Calu3 (cell line): Measurements from ENCODE around the gene PRR7. TPM values are rescaled to one million over a fixed set of nuclear protein-coding genes. Genes with fewer than 3 reads are reported as not detected.

Source experiments
- BruUV-seq: library from RNA; stranded (reverse); fragments of 400-500 nt; replicated peaks from 2 replicates; lab custom pipeline; 2021; lab: Mats Ljungman, UMichigan
- CTCF ChIA-PET: fragments of 300-600 bp; sonication (Branson Sonifier 250); formaldehyde crosslinking; loops from one replicate; lab custom pipeline; 2022; ENCODE audit warnings: antibody characterized with exemption; lab: Charles Lee
- DNase-seq: peaks from one replicate; pipeline ENCODE4 v3.0.0; 2022
- H3K27ac Mint-ChIP-seq: one replicate; pipeline ENCODE4 v1.8.0; 2022; ENCODE audit warnings: mixed read lengths; ENCODE audit not compliant: unreplicated experiment
- H3K27me3 Mint-ChIP-seq: one replicate; pipeline ENCODE4 v1.8.0; 2022; ENCODE audit warnings: mixed read lengths; ENCODE audit not compliant: unreplicated experiment
- H3K36me3 Mint-ChIP-seq: one replicate; pipeline ENCODE4 v1.8.0; 2022; ENCODE audit warnings: mild to moderate bottlenecking, moderate library complexity, mixed read lengths; ENCODE audit not compliant: insufficient read depth, unreplicated experiment
- H3K4me1 Mint-ChIP-seq: one replicate; pipeline ENCODE4 v1.8.0; 2022; ENCODE audit warnings: mild to moderate bottlenecking, low read depth, mixed read lengths; ENCODE audit not compliant: unreplicated experiment
- H3K4me3 Mint-ChIP-seq: one replicate; pipeline ENCODE4 v1.8.0; 2022; ENCODE audit warnings: mild to moderate bottlenecking, low read depth, moderate library complexity, mixed read lengths; ENCODE audit not compliant: unreplicated experiment
- H3K9me3 Mint-ChIP-seq: one replicate; pipeline ENCODE4 v1.8.0; 2022; ENCODE audit warnings: low read depth, mixed read lengths; ENCODE audit not compliant: unreplicated experiment
- intact Hi-C: fragments of 100-400 bp; cut with micrococcal nuclease; formaldehyde crosslinking; loops from one replicate; pipeline ENCODE4 v1.10.0; 2022; ENCODE audit not compliant: unreplicated experiment
- total RNA-seq: library from RNA; stranded (reverse); gene quantifications from 2 replicates; pipeline ENCODE4 v1.2.3, GENCODE V29; 2022
- TF ChIP-seq, protein P1 (sequence below): fragments of 200-600 bp; IDR thresholded peaks from one replicate; pipeline ENCODE4 v1.8.0; 2022; ENCODE audit warnings: antibody characterized with exemption; ENCODE audit not compliant: unreplicated experiment

Gene PRR7
- total RNA-seq, 1 experiment from 2014 or later: 25.2 TPM

- intact Hi-C loops: no loop called here
- TSS peak; percentile 11 for BruUV-seq
- CTCF ChIA-PET: interaction anchor here (0.6 to 1.0 kb wide), 2 partner anchors 11 to 43 kb away, joined by 3 to 4 read pairs; partner anchors contain the start of gene GRK6
- TF ChIP-seq, protein P1, sequence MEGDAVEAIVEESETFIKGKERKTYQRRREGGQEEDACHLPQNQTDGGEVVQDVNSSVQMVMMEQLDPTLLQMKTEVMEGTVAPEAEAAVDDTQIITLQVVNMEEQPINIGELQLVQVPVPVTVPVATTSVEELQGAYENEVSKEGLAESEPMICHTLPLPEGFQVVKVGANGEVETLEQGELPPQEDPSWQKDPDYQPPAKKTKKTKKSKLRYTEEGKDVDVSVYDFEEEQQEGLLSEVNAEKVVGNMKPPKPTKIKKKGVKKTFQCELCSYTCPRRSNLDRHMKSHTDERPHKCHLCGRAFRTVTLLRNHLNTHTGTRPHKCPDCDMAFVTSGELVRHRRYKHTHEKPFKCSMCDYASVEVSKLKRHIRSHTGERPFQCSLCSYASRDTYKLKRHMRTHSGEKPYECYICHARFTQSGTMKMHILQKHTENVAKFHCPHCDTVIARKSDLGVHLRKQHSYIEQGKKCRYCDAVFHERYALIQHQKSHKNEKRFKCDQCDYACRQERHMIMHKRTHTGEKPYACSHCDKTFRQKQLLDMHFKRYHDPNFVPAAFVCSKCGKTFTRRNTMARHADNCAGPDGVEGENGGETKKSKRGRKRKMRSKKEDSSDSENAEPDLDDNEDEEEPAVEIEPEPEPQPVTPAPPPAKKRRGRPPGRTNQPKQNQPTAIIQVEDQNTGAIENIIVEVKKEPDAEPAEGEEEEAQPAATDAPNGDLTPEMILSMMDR: no peak
- Mint-ChIP-seq H3K27me3 (no peaks in the 10 kb centered on the region), H3K9me3 (no peaks in the 10 kb centered on the region), H3K4me1 (peaks cover 7% of the 10 kb centered on the region), H3K36me3 (peaks cover 76% of the 10 kb centered on the region), H3K27ac (peak overlapping the region; percentile 14), H3K4me3 (no peak overlapping the region)
- no peak for DNase-seq
Measured at GRCh38 chr5:177437623-177438022, 9.0 kb upstream of the PRR7 start.

DNA sequence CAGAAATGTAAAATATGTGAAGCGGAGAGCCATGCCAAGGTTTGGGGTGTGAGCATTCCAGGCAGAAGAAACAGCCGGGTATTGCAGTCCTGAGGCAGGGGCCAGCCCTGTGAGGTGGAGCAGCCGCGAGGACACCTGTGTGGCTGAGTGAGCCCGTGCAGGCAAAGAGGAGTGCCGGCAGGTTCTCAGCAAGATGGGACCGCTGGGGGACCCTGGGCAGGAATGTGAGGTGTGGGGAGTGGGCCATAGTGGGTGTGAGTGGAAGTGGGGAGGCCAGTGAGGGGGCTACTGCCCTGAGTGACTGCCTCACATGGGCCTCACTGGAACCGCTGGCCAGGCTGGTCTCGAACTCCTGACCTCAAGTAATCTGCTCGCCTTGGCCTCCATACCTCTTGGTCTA, 8.1 kb upstream of the PRR7 start:
- TF ChIP-seq, protein P1: no peak
- no peak for DNase-seq
- BruUV-seq: no TSS peak
- Mint-ChIP-seq H3K9me3 (no peaks in the 10 kb centered on the region), H3K27ac (peak overlapping the region; percentile 14), H3K4me3 (no peak overlapping the region), H3K36me3 (peaks cover 74% of the 10 kb centered on the region), H3K4me1 (peaks cover 7% of the 10 kb centered on the region), H3K27me3 (no peaks in the 10 kb centered on the region)
- CTCF ChIA-PET: interaction anchor here (1.1 kb wide), 1 partner anchor 17 kb away, joined by 4 read pairs; no protein-coding TSS in a partner anchor
- intact Hi-C loops: no loop called here

DNA sequence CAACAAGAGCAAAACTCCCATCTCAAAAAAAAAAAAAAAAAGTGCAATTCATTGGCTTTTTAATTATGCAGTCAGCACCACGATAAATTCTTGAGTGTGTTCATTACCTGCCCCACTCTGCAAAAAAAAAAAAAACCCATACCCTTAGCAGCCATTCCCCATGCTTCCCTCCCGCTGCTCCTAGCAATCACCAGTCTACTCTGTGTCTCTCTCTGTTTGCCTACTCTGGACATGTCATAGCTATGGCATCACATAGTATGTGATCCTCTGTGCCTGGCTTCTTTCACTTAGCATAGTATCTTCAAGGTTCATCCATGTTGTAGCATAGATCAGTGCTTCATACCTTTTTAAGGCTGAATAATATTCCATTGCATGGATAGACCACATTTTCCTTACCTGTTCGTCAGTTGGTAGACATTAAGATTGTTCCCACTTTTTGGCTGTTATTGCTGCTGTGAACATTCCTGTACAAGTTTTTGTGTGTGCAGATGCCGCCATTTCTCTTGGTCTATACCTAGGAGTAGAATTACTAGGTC, 7.0 kb upstream of the PRR7 start:
- Mint-ChIP-seq H3K36me3 (peaks cover 84% of the 10 kb centered on the region), H3K4me1 (peaks cover 7% of the 10 kb centered on the region), H3K4me3 (no peak overlapping the region), H3K27me3 (no peaks in the 10 kb centered on the region), H3K27ac (peak overlapping the region; percentile 15), H3K9me3 (no peaks in the 10 kb centered on the region)
- no TSS peak for BruUV-seq
- intact Hi-C loops: no loop called here
- CTCF ChIA-PET: interaction anchor here (1.1 kb wide), 1 partner anchor 15 kb away, joined by 4 read pairs; no protein-coding TSS in a partner anchor
- TF ChIP-seq, protein P1: no peak
- DNase-seq: no peak

DNA sequence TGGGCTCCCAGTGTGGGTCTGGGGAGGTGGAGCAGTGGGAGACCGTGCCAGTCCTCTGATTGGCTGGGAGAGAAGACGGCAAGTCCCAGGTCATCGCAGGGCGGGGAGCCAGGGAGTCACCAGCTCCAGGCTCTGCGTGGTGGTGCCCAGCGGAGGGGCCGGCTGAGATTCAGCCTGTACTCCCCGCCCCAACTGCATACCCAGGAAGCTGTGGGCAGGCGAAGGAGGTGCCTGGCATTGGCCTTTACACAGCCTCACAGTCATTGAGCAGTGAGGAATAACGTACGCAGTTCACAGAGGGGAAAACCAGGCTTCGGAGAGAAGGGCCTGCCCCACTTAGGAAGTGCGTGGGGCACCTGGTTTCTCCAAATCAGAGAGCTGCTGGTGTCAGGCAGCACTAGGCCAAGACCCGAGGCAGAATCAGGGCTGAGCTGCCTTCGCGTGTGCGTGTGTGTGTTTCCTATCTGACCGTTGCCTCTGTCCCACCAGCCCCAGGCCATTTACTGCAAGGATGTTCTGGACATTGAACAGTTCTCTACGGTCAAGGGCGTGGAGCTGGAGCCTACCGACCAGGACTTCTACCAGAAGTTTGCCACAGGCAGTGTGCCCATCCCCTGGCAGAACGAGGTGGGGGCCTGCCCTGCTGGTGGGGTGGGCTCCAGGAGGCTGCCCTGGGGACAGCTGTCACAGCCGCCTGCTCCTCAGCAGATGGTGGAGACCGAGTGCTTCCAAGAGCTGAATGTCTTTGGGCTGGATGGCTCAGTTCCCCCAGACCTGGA, 6.2 kb upstream of the PRR7 start:
- BruUV-seq: no TSS peak
- CTCF ChIA-PET: no interaction called here
- Mint-ChIP-seq H3K9me3 (no peaks in the 10 kb centered on the region), H3K27me3 (no peaks in the 10 kb centered on the region), H3K27ac (peak overlapping the region; percentile 15), H3K36me3 (peaks cover 86% of the 10 kb centered on the region), H3K4me3 (no peak overlapping the region), H3K4me1 (peaks cover 8% of the 10 kb centered on the region)
- intact Hi-C loops: no loop called here
- DNase-seq: no peak
- TF ChIP-seq, protein P1: no peak
